Glutamatergic neuron (in vitro differentiated cells): ENCODE results near the gene DOCK2. TPM values are rescaled to one million over a fixed set of nuclear protein-coding genes. Genes with fewer than 3 reads are reported as not detected.

ENCODE experiments used
- DNase-seq: peaks from one replicate; pipeline ENCODE4 v3.0.0; 2022
- H3K27ac Mint-ChIP-seq: one replicate; pipeline ENCODE4 v1.8.0; 2020; ENCODE audit warnings: mild to moderate bottlenecking, mixed read lengths, inconsistent platforms; ENCODE audit not compliant: unreplicated experiment
- H3K27me3 Mint-ChIP-seq: one replicate; pipeline ENCODE4 v1.8.0; 2020; ENCODE audit warnings: mild to moderate bottlenecking, moderate library complexity, mixed read lengths, inconsistent platforms; ENCODE audit not compliant: unreplicated experiment
- H3K36me3 Mint-ChIP-seq: one replicate; pipeline ENCODE4 v1.8.0; 2020; ENCODE audit warnings: mild to moderate bottlenecking, mixed read lengths, inconsistent platforms; ENCODE audit not compliant: unreplicated experiment
- H3K4me1 Mint-ChIP-seq: one replicate; pipeline ENCODE4 v1.8.0; 2020; ENCODE audit warnings: mild to moderate bottlenecking, low read depth, mixed read lengths, inconsistent platforms; ENCODE audit not compliant: unreplicated experiment
- H3K4me3 Mint-ChIP-seq: one replicate; pipeline ENCODE4 v1.8.0; 2020; ENCODE audit warnings: mild to moderate bottlenecking, mixed read lengths, inconsistent platforms; ENCODE audit not compliant: unreplicated experiment
- H3K9me3 Mint-ChIP-seq: one replicate; pipeline ENCODE4 v1.8.0; 2020; ENCODE audit warnings: mild to moderate bottlenecking, moderate library complexity, mixed read lengths, inconsistent platforms; ENCODE audit not compliant: unreplicated experiment
- CTCF ChIP-seq: fragments of 200-600 bp; sonication (generic); IDR thresholded peaks from one replicate; pipeline ENCODE4 v1.5.0; 2021; ENCODE audit not compliant: partially characterized antibody, unreplicated experiment
- total RNA-seq: library from RNA; stranded (reverse); fragmentation: NEBNext Ultra II Directional; extraction: Animal tissue kit (Norgen Biotek cat#: 25700); gene quantifications from one replicate; pipeline ENCODE4 v1.2.1, GENCODE V29; 2021; ENCODE audit not compliant: unreplicated experiment

DOCK2 gene
- total RNA-seq, 1 donor from 2014 or later: 0.66 TPM

- Mint-ChIP-seq H3K36me3 (peaks cover 7% of the 10 kb centered on the region), H3K9me3 (peaks cover 11% of the 10 kb centered on the region), H3K4me3 (no peak overlapping the region), H3K4me1 (peaks cover 3% of the 10 kb centered on the region), H3K27ac (no peak overlapping the region), H3K27me3 (peaks cover 14% of the 10 kb centered on the region)
- no peak for TF ChIP-seq CTCF
- no peak for DNase-seq
Measured at GRCh38 chr5:170103447-170103846, 466.4 kb downstream of the DOCK2 start.

- Mint-ChIP-seq H3K27me3 (peaks cover 14% of the 10 kb centered on the region), H3K36me3 (peaks cover 2% of the 10 kb centered on the region), H3K4me3 (no peak overlapping the region), H3K27ac (no peak overlapping the region), H3K9me3 (peaks cover 7% of the 10 kb centered on the region), H3K4me1 (peaks cover 3% of the 10 kb centered on the region)
- no peak for DNase-seq
- no peak for TF ChIP-seq CTCF
Measured at GRCh38 chr5:170104299-170104698, 467.2 kb downstream of the DOCK2 start.

- Mint-ChIP-seq H3K4me1 (peaks cover 3% of the 10 kb centered on the region), H3K27me3 (peaks cover 14% of the 10 kb centered on the region), H3K9me3 (peaks cover 7% of the 10 kb centered on the region), H3K4me3 (no peak overlapping the region), H3K36me3 (no peaks in the 10 kb centered on the region), H3K27ac (no peak overlapping the region)
- TF ChIP-seq CTCF: no peak
- DNase-seq: no peak
Measured at GRCh38 chr5:170104710-170105109, 467.6 kb downstream of the DOCK2 start.

GRCh38 chr5:170105642-170106611 is 468.9 kb downstream of the DOCK2 start, which contains the start of gene FOXI1:
FOXI1 (plus strand) TSS chr5:170105897; CDS start chr5:170105958, 61 bp downstream.
- TF ChIP-seq CTCF: no peak
- Mint-ChIP-seq H3K36me3 (no peaks in the 10 kb centered on the region), H3K9me3 (peaks cover 7% of the 10 kb centered on the region), H3K4me1 (peaks cover 3% of the 10 kb centered on the region), H3K4me3 (no peak within 1 kb of the TSS), H3K27ac (no peak within 1 kb of the TSS), H3K27me3 (peaks cover 12% of the 10 kb centered on the region)
- DNase-seq: no peak

GRCh38 chr5:170107674-170108073 is 470.6 kb downstream of the DOCK2 start:
- Mint-ChIP-seq H3K4me1 (peaks cover 3% of the 10 kb centered on the region), H3K4me3 (no peak overlapping the region), H3K27ac (no peak overlapping the region), H3K27me3 (peaks cover 11% of the 10 kb centered on the region), H3K9me3 (peaks cover 7% of the 10 kb centered on the region), H3K36me3 (no peaks in the 10 kb centered on the region)
- no peak for TF ChIP-seq CTCF
- DNase-seq: no peak
